IMR-90 (cell line): ENCODE data around the gene MAP4K1. TPM values are rescaled to one million over a fixed set of nuclear protein-coding genes. Genes with fewer than 3 reads are reported as not detected.
A peak's percentile ranks its signal among the peaks of the same experiment; 100 is the strongest.

ENCODE experiments used
- ATAC-seq: fragments of 200-7000 bp; cut with Tn5 transposase; 2 replicates; pipeline ENCODE4 v1.9.1; 2020; ENCODE audit warnings: low read depth, mild to moderate bottlenecking, moderate library complexity
- BruUV-seq: library from RNA; stranded (reverse); fragments of 400-500 nt; replicated peaks from 2 replicates; lab custom pipeline; 2021; lab: Mats Ljungman, UMichigan
- CTCF ChIA-PET: fragments of 300-600 bp; formaldehyde crosslinking; extraction: SDS; loops from one replicate; lab custom pipeline; 2021; ENCODE audit warnings: antibody characterized with exemption; lab: Yijun Ruan, JAX
- POLR2A ChIA-PET: fragments of 300-600 bp; sonication (Branson Sonifier 250); formaldehyde crosslinking; loops from one replicate; lab custom pipeline; 2022; ENCODE audit warnings: antibody characterized with exemption; ENCODE audit not compliant: unreplicated experiment; lab: Charles Lee
- DNase-seq: peaks from one replicate; pipeline ENCODE4 v3.0.0; 2013
- H2AFZ ChIP-seq: replicated peaks from 2 replicates; pipeline ENCODE3; 2013; ENCODE audit warnings: low read length, mild to moderate bottlenecking; ENCODE audit not compliant: poor library complexity
- H2AK5ac ChIP-seq: 2 replicates; pipeline ENCODE4 v1.6.1; 2013; ENCODE audit warnings: low read depth, low read length, inconsistent platforms
- H2AK9ac ChIP-seq: replicated peaks from 2 replicates; pipeline ENCODE3; 2013; ENCODE audit warnings: mild to moderate bottlenecking, low read depth, low read length, moderate library complexity; ENCODE audit not compliant: poor library complexity
- H2BK120ac ChIP-seq: 2 replicates; pipeline ENCODE4 v1.6.1; 2013; ENCODE audit warnings: low read depth, low read length, inconsistent platforms
- H2BK15ac ChIP-seq: 3 replicates; pipeline ENCODE4 v1.6.1; 2013; ENCODE audit warnings: low read depth, low read length, inconsistent platforms
- H2BK20ac ChIP-seq: 2 replicates; pipeline ENCODE4 v1.6.1; 2013; ENCODE audit warnings: low read depth, mild to moderate bottlenecking, inconsistent platforms, low read length, moderate library complexity
- H2BK5ac ChIP-seq: 2 replicates; pipeline ENCODE4 v1.6.1; 2013; ENCODE audit warnings: mild to moderate bottlenecking, low read depth, low read length, inconsistent platforms; ENCODE audit not compliant: poor library complexity, severe bottlenecking
- H3K14ac ChIP-seq: replicated peaks from 2 replicates; pipeline ENCODE4 v1.6.1; 2013; ENCODE audit warnings: low read depth, low read length, inconsistent platforms
- H3K18ac ChIP-seq: 2 replicates; pipeline ENCODE4 v1.6.1; 2013; ENCODE audit warnings: low read depth, low read length, control low read depth
- H3K23ac ChIP-seq: 2 replicates; pipeline ENCODE4 v1.6.1; 2013; ENCODE audit warnings: low read depth, low read length, inconsistent platforms
- H3K27ac ChIP-seq: 2 replicates; pipeline ENCODE4 v1.5.1; 2013; ENCODE audit warnings: mild to moderate bottlenecking, control low read depth, low read length; ENCODE audit not compliant: insufficient read depth
- H3K27me3 ChIP-seq: 2 replicates; pipeline ENCODE4 v1.6.1; 2013; ENCODE audit warnings: low read length; ENCODE audit not compliant: control insufficient read depth, insufficient read depth
- H3K36me3 ChIP-seq: 2 replicates; pipeline ENCODE4 v1.6.1; 2013; ENCODE audit warnings: low read length, mixed read lengths; ENCODE audit not compliant: control insufficient read depth, insufficient read depth
- H3K4ac ChIP-seq: 2 replicates; pipeline ENCODE4 v1.6.1; 2013; ENCODE audit warnings: low read depth, low read length, inconsistent platforms
- H3K4me1 ChIP-seq: 2 replicates; pipeline ENCODE4 v1.6.1; 2013; ENCODE audit warnings: low read length, mixed read lengths; ENCODE audit not compliant: control insufficient read depth, insufficient read depth
- H3K4me2 ChIP-seq: 2 replicates; pipeline ENCODE4 v1.6.1; 2013; ENCODE audit warnings: low read depth, mild to moderate bottlenecking, control low read depth, low read length, moderate library complexity
- H3K4me3 ChIP-seq: 2 replicates; pipeline ENCODE4 v1.5.1; 2013; ENCODE audit warnings: low read depth, mild to moderate bottlenecking, control low read depth, low read length, moderate library complexity; ENCODE audit not compliant: insufficient read depth
- H3K56ac ChIP-seq: 2 replicates; pipeline ENCODE4 v1.6.1; 2013; ENCODE audit warnings: low read length, inconsistent platforms; ENCODE audit not compliant: insufficient read depth; ENCODE audit errors: extremely low read depth
- H3K79me1 ChIP-seq, 2 experiments: 2 replicates each; pipeline ENCODE4 v1.6.1; 2013; ENCODE audit warnings: low read length in 2 of 2, inconsistent platforms in 1 of 2, low read depth in 1 of 2
- H3K9ac ChIP-seq: 2 replicates; pipeline ENCODE4 v1.6.1; 2013; ENCODE audit warnings: low read depth, low read length, control low read depth
- H3K9me1 ChIP-seq: 2 replicates; pipeline ENCODE4 v1.6.1; 2013; ENCODE audit warnings: low read length, inconsistent platforms; ENCODE audit not compliant: insufficient read depth
- H3K9me3 ChIP-seq: 2 replicates; pipeline ENCODE4 v1.6.1; 2013; ENCODE audit warnings: low read length; ENCODE audit not compliant: control insufficient read depth, insufficient read depth
- H4K20me1 ChIP-seq: 2 replicates; pipeline ENCODE4 v1.6.1; 2013; ENCODE audit warnings: low read length, inconsistent platforms; ENCODE audit not compliant: insufficient read depth
- H4K5ac ChIP-seq: 2 replicates; pipeline ENCODE4 v1.6.1; 2013; ENCODE audit warnings: mild to moderate bottlenecking, low read depth, low read length, control low read depth
- H4K8ac ChIP-seq, 2 experiments: 2 replicates each; pipeline ENCODE4 v1.6.1; 2013; ENCODE audit warnings: low read depth in 2 of 2, low read length in 2 of 2, control low read depth in 1 of 2, inconsistent platforms in 1 of 2
- H4K91ac ChIP-seq: 2 replicates; pipeline ENCODE4 v1.6.1; 2013; ENCODE audit warnings: low read depth, low read length, inconsistent platforms; ENCODE audit not compliant: insufficient read depth
- BHLHE40 ChIP-seq: fragments of 150-350 bp; IDR thresholded peaks from 2 replicates; pipeline ENCODE4 v1.6.1; 2016; ENCODE audit warnings: mild to moderate bottlenecking, low read depth, low read length
- CEBPB ChIP-seq: IDR thresholded peaks from 2 replicates; pipeline ENCODE4 v1.6.1; 2012; ENCODE audit warnings: low read depth, low read length, improper control_type of control experiment
- WGBS, 2 experiments: methylation state at CpG; one replicate each; pipeline versions ENCODE4 v1.1.5 to v1.1.7; 2013; ENCODE audit warnings: missing lambda C conversion rate in 2 of 2; ENCODE audit not compliant: insufficient read length in 1 of 2; ENCODE audit errors: extremely low coverage in 2 of 2; 5-methylcytosine and 5-hydroxymethylcytosine counted together
- dilution Hi-C: fragments of 300-500 bp; cut with HindIII; formaldehyde crosslinking; loops from one replicate; pipeline ENCODE4 v1.14.3; 2018; ENCODE audit warnings: low sequenced_read_pairs; ENCODE audit not compliant: unreplicated experiment
- in situ Hi-C: fragments of 300-500 bp; cut with MboI; formaldehyde crosslinking; loops from 3 replicates; pipeline ENCODE4 v1.14.3; 2019; ENCODE audit warnings: low sequenced_read_pairs, inconsistent platforms, mixed read lengths
- intact Hi-C: fragments of 100-400 bp; cut with micrococcal nuclease; formaldehyde crosslinking; loops from 2 replicates; pipeline ENCODE4 v1.10.0; 2022
- polyA plus RNA-seq, 3 experiments: library from polyadenylated mRNA; depleted of rRNA; stranded (reverse); fragments of >200 nt; gene quantifications; 2 replicates each; pipeline ENCODE4 v1.2.3, GENCODE V29; 2012; ENCODE audit warnings: low replicate concordance in 1 of 3
- total RNA-seq: library from RNA; depleted of rRNA; stranded (reverse); fragments of >200 nt; gene quantifications from 2 replicates; pipeline ENCODE4 v1.2.3, GENCODE V29; 2012
- TF ChIP-seq, protein P1 (sequence below): fragments of 150-350 bp; IDR thresholded peaks from 2 replicates; pipeline ENCODE4 v1.6.1; 2016; ENCODE audit warnings: low read depth, mild to moderate bottlenecking, low read length, moderate library complexity, borderline replicate concordance

Gene MAP4K1
- total and polyA plus RNA-seq, 2 of the 4 experiments (the other 2 are of a cell fraction), result 0.22 TPM; not detected in 1

DNA sequence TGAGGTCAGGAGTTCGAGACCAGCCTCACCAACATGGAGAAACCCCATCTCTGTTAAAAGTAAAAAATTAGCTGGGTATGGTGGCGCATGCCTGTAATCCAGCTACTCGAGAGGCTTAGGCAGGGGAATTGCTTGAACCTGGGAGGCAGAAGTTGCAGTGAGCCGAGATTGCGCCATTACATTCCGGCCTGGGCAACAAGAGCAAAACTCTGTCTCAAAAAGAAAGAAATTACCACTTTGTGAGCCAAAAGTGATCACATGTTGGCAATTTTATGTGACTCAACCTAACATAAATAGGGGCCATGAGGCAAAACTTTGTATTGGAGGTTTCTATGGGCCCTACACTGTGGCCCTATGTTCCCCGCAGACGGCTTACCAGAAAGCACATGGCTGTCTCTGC is 72.2 kb downstream of the MAP4K1 start:
- CTCF ChIA-PET, result no interaction called here
- H3K23ac ChIP-seq, result no peak overlapping the region
- H4K8ac ChIP-seq, result no peak overlapping the region
- no peak overlapping the region for H2BK5ac ChIP-seq
- H3K4me1 ChIP-seq, result no peaks in the 10 kb centered on the region; the same call in 1 of the 2 replicates
- no peak overlapping the region for H4K91ac ChIP-seq
- in situ Hi-C loops (no loop called here), intact Hi-C loops (no loop called here), dilution Hi-C loops (no loop called here)
- no peak overlapping the region for H3K18ac ChIP-seq
- no TSS peak for BruUV-seq
- H3K4ac ChIP-seq, result no peak overlapping the region
- 96% methylated on average over 3 of the region's 8 CpGs; no CpG with 5 or more reads in 1 of the 2 experiments for WGBS, 2 experiments
- no peak overlapping the region for H3K4me2 ChIP-seq
- no peak overlapping the region for H4K5ac ChIP-seq
- POLR2A ChIA-PET, result no interaction called here
- H3K27me3 ChIP-seq, result peaks cover 6% of the 10 kb centered on the region
- H3K56ac ChIP-seq, result no peak overlapping the region
- no peak overlapping the region for H3K4me3 ChIP-seq
- no peak overlapping the region for H2BK120ac ChIP-seq
- H3K9me1 ChIP-seq, result no peaks in the 10 kb centered on the region
- no peak overlapping the region for H3K9ac ChIP-seq
- H3K14ac ChIP-seq, result no peak overlapping the region
- TF ChIP-seq, protein P1, sequence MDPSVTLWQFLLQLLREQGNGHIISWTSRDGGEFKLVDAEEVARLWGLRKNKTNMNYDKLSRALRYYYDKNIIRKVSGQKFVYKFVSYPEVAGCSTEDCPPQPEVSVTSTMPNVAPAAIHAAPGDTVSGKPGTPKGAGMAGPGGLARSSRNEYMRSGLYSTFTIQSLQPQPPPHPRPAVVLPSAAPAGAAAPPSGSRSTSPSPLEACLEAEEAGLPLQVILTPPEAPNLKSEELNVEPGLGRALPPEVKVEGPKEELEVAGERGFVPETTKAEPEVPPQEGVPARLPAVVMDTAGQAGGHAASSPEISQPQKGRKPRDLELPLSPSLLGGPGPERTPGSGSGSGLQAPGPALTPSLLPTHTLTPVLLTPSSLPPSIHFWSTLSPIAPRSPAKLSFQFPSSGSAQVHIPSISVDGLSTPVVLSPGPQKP, result no peak
- peak; percentile 26; the same call in 1 of the 2 replicates for TF ChIP-seq CEBPB
- TF ChIP-seq BHLHE40, result no peak
- H2AK5ac ChIP-seq, result no peak overlapping the region
- H3K27ac ChIP-seq, result no peak overlapping the region
- no peak overlapping the region for H2BK20ac ChIP-seq
- no peak overlapping the region for H2AFZ ChIP-seq
- DNase-seq, result no peak
- H3K36me3 ChIP-seq, result no peaks in the 10 kb centered on the region
- H3K79me1 ChIP-seq, result no peaks in the 10 kb centered on the region
- H4K20me1 ChIP-seq, result no peaks in the 10 kb centered on the region
- no peak for ATAC-seq
- no peak overlapping the region for H2BK15ac ChIP-seq
- H2AK9ac ChIP-seq, result no peak overlapping the region
- H3K9me3 ChIP-seq, result no peaks in the 10 kb centered on the region
